H1 (cell line): Measurements from ENCODE around the gene ADGRB2. TPM values are rescaled to one million over a fixed set of nuclear protein-coding genes. Genes with fewer than 3 reads are reported as not detected.

Experiments
- CTCF ChIA-PET: fragments of 300-600 bp; sonication (Branson Sonifier 250); formaldehyde crosslinking; loops from one replicate; lab custom pipeline; 2021; ENCODE audit not compliant: partially characterized antibody; lab: Charles Lee
- POLR2A ChIA-PET: fragments of 300-600 bp; sonication (Branson Sonifier 250); formaldehyde crosslinking; loops from one replicate; lab custom pipeline; 2021; ENCODE audit warnings: inconsistent platforms; ENCODE audit not compliant: partially characterized antibody; lab: Charles Lee
- DNase-seq, 2 experiments: peaks; one replicate each; pipeline versions ENCODE4 v3.0.0 to v3.0.0-alpha.2; 2010 to 2022; ENCODE audit warnings: low spot score in 2 of 2, low read depth in 1 of 2, mixed read lengths in 1 of 2
- FAIRE-seq: peaks from 2 replicates; lab custom pipeline; 2011; peaks lifted over from hg19 to GRCh38; lab: Jason Lieb, UNC
- H2AFZ ChIP-seq: 2 replicates; pipeline ENCODE4 v1.8.1; 2012; ENCODE audit warnings: low read length, inconsistent platforms
- H2AK5ac ChIP-seq: 2 replicates; pipeline ENCODE4 v1.6.1; 2013; ENCODE audit warnings: low read depth, low read length
- H2BK120ac ChIP-seq: replicated peaks from 2 replicates; pipeline ENCODE3; 2013; ENCODE audit warnings: low read depth, low read length, inconsistent platforms
- H2BK12ac ChIP-seq: 2 replicates; pipeline ENCODE4 v1.6.1; 2013; ENCODE audit warnings: low read depth, low read length
- H2BK15ac ChIP-seq: 2 replicates; pipeline ENCODE4 v1.6.1; 2013; ENCODE audit warnings: low read length
- H2BK20ac ChIP-seq: 2 replicates; pipeline ENCODE4 v1.6.1; 2013; ENCODE audit warnings: low read length
- H2BK5ac ChIP-seq: 2 replicates; pipeline ENCODE4 v1.6.1; 2013; ENCODE audit warnings: low read depth, low read length
- H3K14ac ChIP-seq: 2 replicates; pipeline ENCODE4 v1.6.1; 2013; ENCODE audit warnings: inconsistent platforms; ENCODE audit not compliant: insufficient read length
- H3K18ac ChIP-seq: 2 replicates; pipeline ENCODE4 v1.6.1; 2013; ENCODE audit warnings: low read length; ENCODE audit errors: extremely low read depth
- H3K23ac ChIP-seq: 2 replicates; pipeline ENCODE4 v1.6.1; 2013; ENCODE audit warnings: inconsistent platforms; ENCODE audit not compliant: insufficient read length
- H3K23me2 ChIP-seq: 2 replicates; pipeline ENCODE4 v1.6.1; 2013; ENCODE audit warnings: low read depth, low read length
- H3K27ac ChIP-seq: 2 replicates; pipeline ENCODE4 v1.6.1; 2011; ENCODE audit warnings: low read depth, low read length, inconsistent platforms
- H3K27me3 ChIP-seq, 4 experiments: replicated peaks in 1 of 4; 1 replicate in 1 of 4; 2 replicates in 3 of 4; pipeline versions ENCODE4 v1.6.1 to v1.8.1; 2011 to 2013; ENCODE audit warnings: low read length in 3 of 4, mild to moderate bottlenecking in 3 of 4, inconsistent platforms in 2 of 4, mixed read lengths in 2 of 4, moderate library complexity in 1 of 4; ENCODE audit not compliant: control insufficient read depth in 3 of 4, insufficient read depth in 3 of 4; ENCODE audit errors: extremely low read depth in 1 of 4
- H3K36me3 ChIP-seq, 4 experiments: 2 replicates each; pipeline versions ENCODE4 v1.6.1 to v1.8.1; 2011 to 2013; ENCODE audit warnings: mild to moderate bottlenecking in 4 of 4, low read length in 3 of 4, moderate library complexity in 2 of 4, control low read depth in 1 of 4, inconsistent platforms in 1 of 4; ENCODE audit not compliant: insufficient read depth in 4 of 4, control insufficient read depth in 2 of 4
- H3K4ac ChIP-seq: replicated peaks from 2 replicates; pipeline ENCODE3; 2013; ENCODE audit warnings: low read length, low read depth, mixed read lengths, inconsistent platforms; ENCODE audit not compliant: insufficient read length
- H3K4me1 ChIP-seq, 4 experiments: replicated peaks in 1 of 4; 1 replicate in 1 of 4; 2 replicates in 3 of 4; pipeline versions ENCODE4 v1.6.1 to v1.8.1; 2011 to 2013; ENCODE audit warnings: low read length in 3 of 4, inconsistent platforms in 2 of 4, mixed read lengths in 1 of 4; ENCODE audit not compliant: insufficient read depth in 4 of 4, control insufficient read depth in 3 of 4
- H3K4me2 ChIP-seq, 2 experiments: 2 replicates each; pipeline versions ENCODE4 v1.6.1 to v1.8.1; 2011 to 2013; ENCODE audit warnings: low read depth in 2 of 2, low read length in 2 of 2, control low read depth in 1 of 2, inconsistent platforms in 1 of 2, mild to moderate bottlenecking in 1 of 2; ENCODE audit not compliant: insufficient read depth in 1 of 2
- H3K4me3 ChIP-seq, 4 experiments: fragments of 200-600, 300-600 bp in 1 of 4; sonication (generic), shearing (Covaris generic), sonication (Bioruptor Twin) in 1 of 4; 2 replicates each; pipeline versions ENCODE4 v1.5.1 to v1.8.1; 2011 to 2016; ENCODE audit warnings: low read length in 4 of 4, low read depth in 3 of 4, control low read depth in 2 of 4, inconsistent platforms in 2 of 4, mild to moderate bottlenecking in 2 of 4, mixed read lengths in 1 of 4, moderate library complexity in 1 of 4; ENCODE audit not compliant: insufficient read depth in 2 of 4; ENCODE audit errors: extremely low read depth in 1 of 4
- H3K56ac ChIP-seq: replicated peaks from 2 replicates; pipeline ENCODE3; 2013; ENCODE audit warnings: low read depth, mild to moderate bottlenecking, mixed read lengths, low read length, inconsistent platforms; ENCODE audit not compliant: insufficient read length
- H3K79me1 ChIP-seq: 2 replicates; pipeline ENCODE4 v1.6.1; 2013; ENCODE audit warnings: low read depth, low read length, control low read depth
- H3K79me2 ChIP-seq, 2 experiments: 2 replicates each; pipeline versions ENCODE4 v1.6.1 to v1.8.1; 2012 to 2013; ENCODE audit warnings: low read length in 2 of 2, mild to moderate bottlenecking in 2 of 2, inconsistent platforms in 1 of 2; ENCODE audit not compliant: insufficient read depth in 2 of 2, control insufficient read depth in 1 of 2
- H3K9ac ChIP-seq, 4 experiments: replicated peaks in 1 of 4; 1 replicate in 1 of 4; 2 replicates in 3 of 4; pipeline versions ENCODE4 v1.6.1 to v1.8.1; 2011 to 2013; ENCODE audit warnings: low read depth in 3 of 4, low read length in 3 of 4, control low read depth in 2 of 4, mild to moderate bottlenecking in 2 of 4, moderate library complexity in 2 of 4, inconsistent platforms in 1 of 4; ENCODE audit errors: extremely low read depth in 1 of 4
- H3K9me3 ChIP-seq, 2 experiments: 2 replicates each; pipeline versions ENCODE4 v1.6.1 to v1.8.1; 2012 to 2013; ENCODE audit warnings: mild to moderate bottlenecking in 2 of 2, moderate library complexity in 2 of 2, control low read depth in 1 of 2, inconsistent platforms in 1 of 2, low read depth in 1 of 2, low read length in 1 of 2, mixed read lengths in 1 of 2; ENCODE audit not compliant: insufficient read depth in 2 of 2
- H4K20me1 ChIP-seq, 2 experiments: replicated peaks in 1 of 2; 2 replicates each; pipeline versions ENCODE3 to v1.8.1; 2011 to 2013; ENCODE audit warnings: inconsistent platforms in 2 of 2, low read length in 2 of 2, mild to moderate bottlenecking in 1 of 2; ENCODE audit not compliant: insufficient read depth in 2 of 2, control insufficient read depth in 1 of 2
- H4K5ac ChIP-seq: 2 replicates; pipeline ENCODE4 v1.6.1; 2013; ENCODE audit warnings: low read length, low read depth, mixed read lengths, inconsistent platforms; ENCODE audit not compliant: insufficient read length
- H4K8ac ChIP-seq: 2 replicates; pipeline ENCODE4 v1.8.0; 2013; ENCODE audit warnings: mild to moderate bottlenecking, moderate library complexity, low read length, inconsistent platforms; ENCODE audit not compliant: insufficient read depth; ENCODE audit errors: extremely low read depth
- H4K91ac ChIP-seq: replicated peaks from 2 replicates; pipeline ENCODE3; 2013; ENCODE audit warnings: low read length, mixed read lengths, inconsistent platforms; ENCODE audit not compliant: insufficient read length
- ASH2L ChIP-seq: fragments of 200-600, 300-600 bp; sonication (generic); IDR thresholded peaks from one replicate; pipeline ENCODE4 v1.7.1; 2017; ENCODE audit warnings: low read length
- CBX5 ChIP-seq: fragments of 300-800, 300-1000 bp; sonication (generic); IDR thresholded peaks from 2 replicates; pipeline ENCODE4 v1.7.1; 2016; ENCODE audit warnings: antibody characterized with exemption, low read length, low read depth
- CHD1 ChIP-seq: IDR thresholded peaks from 2 replicates; pipeline ENCODE4 v1.6.1; 2012; ENCODE audit warnings: low read depth, low read length, improper control_type of control experiment
- CREB1 ChIP-seq: IDR thresholded peaks from 2 replicates; pipeline ENCODE4 v1.6.1; 2012; ENCODE audit warnings: inconsistent platforms
- CTBP2 ChIP-seq: IDR thresholded peaks from 2 replicates; pipeline ENCODE4 v1.7.0; 2011; ENCODE audit warnings: borderline replicate concordance, mild to moderate bottlenecking, moderate library complexity, mixed read lengths, low read length; ENCODE audit not compliant: insufficient read depth, insufficient read length
- EGR1 ChIP-seq: IDR thresholded peaks from 2 replicates; pipeline ENCODE4 v1.6.1; 2011; ENCODE audit warnings: low read depth, low read length, borderline replicate concordance
- FOSL1 ChIP-seq: IDR thresholded peaks from 2 replicates; pipeline ENCODE4 v1.6.1; 2011; ENCODE audit warnings: mild to moderate bottlenecking, low read depth, low read length, moderate library complexity; ENCODE audit not compliant: insufficient read depth
- MAX ChIP-seq: IDR thresholded peaks from 2 replicates; pipeline ENCODE4 v1.6.1; 2012; ENCODE audit warnings: inconsistent platforms
- SUZ12 ChIP-seq: fragments of 200-600 bp; sonication (generic); IDR thresholded peaks from 2 replicates; pipeline ENCODE4 v1.6.1; 2012; ENCODE audit warnings: mild to moderate bottlenecking, inconsistent platforms, low read length, moderate library complexity, mixed read lengths
- ZNF274 ChIP-seq: IDR thresholded peaks from 2 replicates; pipeline ENCODE4 v1.7.0; 2012; ENCODE audit warnings: low read length, borderline replicate concordance; ENCODE audit errors: extremely low read depth
- WGBS, 2 experiments: shearing (Covaris generic) in 1 of 2; methylation state at CpG; one replicate each; pipeline versions ENCODE4 v1.1.6 to v1.1.7; 2013 to 2015; ENCODE audit warnings: low lambda C conversion rate in 2 of 2, mixed read lengths in 2 of 2, inconsistent platforms in 1 of 2, low coverage in 1 of 2, missing lambda C conversion rate in 1 of 2; ENCODE audit not compliant: insufficient replicate concordance in 2 of 2, insufficient coverage in 1 of 2, insufficient read length in 1 of 2; ENCODE audit errors: extremely low coverage in 1 of 2, missing lambda C conversion rate in 1 of 2; 5-methylcytosine and 5-hydroxymethylcytosine counted together
- polyA plus RNA-seq, 7 experiments: library from polyadenylated mRNA; depleted of rRNA in 3 of 7; stranded (reverse) in 5 of 7; unstranded in 2 of 7; fragments of >200 nt in 5 of 7; fragments of 200-250 nt in 2 of 7; gene quantifications; 1 replicate in 5 of 7; 2 replicates in 1 of 7; 4 replicates in 1 of 7; pipeline versions ENCODE4 v1.2.1 to v1.2.3, GENCODE V29; 2011 to 2013; ENCODE audit warnings: missing spikeins in 2 of 7, mixed read lengths in 2 of 7
- total RNA-seq: library from RNA; stranded (reverse); fragmentation: NEBNext Ultra II Directional; extraction: Animal tissue kit (Norgen Biotek cat#: 25700); gene quantifications from 2 replicates; pipeline ENCODE4 v1.2.1, GENCODE V29; 2021
- TF ChIP-seq, protein P1 (sequence below): IDR thresholded peaks from 2 replicates; pipeline ENCODE4 v1.6.1; 2012; ENCODE audit warnings: low read length, inconsistent platforms

The ADGRB2 gene
- total and polyA plus RNA-seq, 2 of the 8 experiments (the other 6 are each of a cell fraction or from before 2014, with no cell fraction given) = 15.6 to 26.2 TPM

GRCh38 chr1:31795096-31795675 lies 31.0 kb upstream of the ADGRB2 start:
- CTCF ChIA-PET = interaction anchor here (0.6 kb wide), 1 partner anchor 169 kb away, joined by 3 read pairs; no protein-coding TSS in a partner anchor
- H3K4me1 ChIP-seq = peaks cover 0 to 16% (median 8%) of the 10 kb centered on the region in 4 experiments; a peak in 5 of 7 replicates
- FAIRE-seq = no peak
- TF ChIP-seq EGR1 = no peak
- no peak for TF ChIP-seq FOSL1
- no peak for TF ChIP-seq CBX5
- TF ChIP-seq SUZ12 = no peak
- TF ChIP-seq ZNF274 = no peak
- no peak for TF ChIP-seq MAX
- TF ChIP-seq ASH2L = no peak
- TF ChIP-seq CREB1 = no peak
- TF ChIP-seq, protein P1, sequence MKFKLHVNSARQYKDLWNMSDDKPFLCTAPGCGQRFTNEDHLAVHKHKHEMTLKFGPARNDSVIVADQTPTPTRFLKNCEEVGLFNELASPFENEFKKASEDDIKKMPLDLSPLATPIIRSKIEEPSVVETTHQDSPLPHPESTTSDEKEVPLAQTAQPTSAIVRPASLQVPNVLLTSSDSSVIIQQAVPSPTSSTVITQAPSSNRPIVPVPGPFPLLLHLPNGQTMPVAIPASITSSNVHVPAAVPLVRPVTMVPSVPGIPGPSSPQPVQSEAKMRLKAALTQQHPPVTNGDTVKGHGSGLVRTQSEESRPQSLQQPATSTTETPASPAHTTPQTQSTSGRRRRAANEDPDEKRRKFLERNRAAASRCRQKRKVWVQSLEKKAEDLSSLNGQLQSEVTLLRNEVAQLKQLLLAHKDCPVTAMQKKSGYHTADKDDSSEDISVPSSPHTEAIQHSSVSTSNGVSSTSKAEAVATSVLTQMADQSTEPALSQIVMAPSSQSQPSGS = no peak
- no peak for TF ChIP-seq CTBP2
- no peak for TF ChIP-seq CHD1

More at GRCh38 chr1:31795096-31795675, 31.0 kb upstream of the ADGRB2 start:
- H3K56ac ChIP-seq = no peak overlapping the region
- WGBS, 2 experiments = 68% methylated on average over 2 of the region's 2 CpGs; no CpG with 5 or more reads in 1 of the 2 experiments
- H2BK20ac ChIP-seq = no peak overlapping the region
- H3K23ac ChIP-seq = no peak overlapping the region
- H2BK12ac ChIP-seq = no peak overlapping the region
- no peak overlapping the region for H2AK5ac ChIP-seq
- H3K14ac ChIP-seq = no peak overlapping the region
- no peak overlapping the region for H4K8ac ChIP-seq
- H4K20me1 ChIP-seq = no peaks in the 10 kb centered on the region
- no peak overlapping the region for H3K4ac ChIP-seq
- H3K27ac ChIP-seq = no peak overlapping the region
- H3K36me3 ChIP-seq = no peaks in the 10 kb centered on the region
- H2BK5ac ChIP-seq = no peak overlapping the region
- POLR2A ChIA-PET = no interaction called here
- DNase-seq = no peak
- no peak overlapping the region for H2BK15ac ChIP-seq
- no peak overlapping the region for H2BK120ac ChIP-seq
- no peak overlapping the region for H4K91ac ChIP-seq
- no peak overlapping the region for H4K5ac ChIP-seq
- H3K79me1 ChIP-seq = no peaks in the 10 kb centered on the region
- H3K23me2 ChIP-seq = no peaks in the 10 kb centered on the region; the same call in 1 of the 2 replicates
- H3K4me2 ChIP-seq = no peak overlapping the region
- H3K9ac ChIP-seq = no peak overlapping the region
- H3K18ac ChIP-seq = no peak overlapping the region
- no peaks in the 10 kb centered on the region for H3K79me2 ChIP-seq
- no peaks in the 10 kb centered on the region for H3K9me3 ChIP-seq
- H3K4me3 ChIP-seq = no peak overlapping the region
- no peak overlapping the region for H2AFZ ChIP-seq
- peaks cover 0 to 3% (median 0%) of the 10 kb centered on the region in 4 experiments; a peak in 2 of 7 replicates for H3K27me3 ChIP-seq
